ENCODE measurements around the gene TTN.
"Not testable (repeated sequence)": the region's sequence is repeated elsewhere in the genome, so short reads cannot be mapped to it uniquely, and the experiment has no call there.

TTN gene

DNA sequence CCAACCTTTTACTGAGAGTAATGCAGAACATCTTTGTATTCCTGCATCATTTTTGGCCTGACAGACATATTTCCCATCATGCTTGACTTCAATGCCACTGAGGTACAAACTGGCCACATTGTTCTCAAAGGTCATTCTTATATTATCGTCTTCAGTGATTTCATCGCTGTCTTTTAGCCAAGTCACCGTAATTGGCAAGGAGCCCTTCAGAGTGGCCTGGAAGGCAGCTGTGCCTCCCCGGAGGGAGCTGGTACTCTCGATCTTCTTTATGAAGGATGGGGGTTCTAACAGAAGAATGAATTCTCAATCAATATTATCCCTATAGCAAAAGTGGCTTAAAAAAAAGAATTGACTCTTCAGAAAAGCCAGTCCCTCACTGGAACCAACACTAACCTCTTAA, 75.9 kb downstream of the TTN start:
- no peak for DNase-seq

DNA sequence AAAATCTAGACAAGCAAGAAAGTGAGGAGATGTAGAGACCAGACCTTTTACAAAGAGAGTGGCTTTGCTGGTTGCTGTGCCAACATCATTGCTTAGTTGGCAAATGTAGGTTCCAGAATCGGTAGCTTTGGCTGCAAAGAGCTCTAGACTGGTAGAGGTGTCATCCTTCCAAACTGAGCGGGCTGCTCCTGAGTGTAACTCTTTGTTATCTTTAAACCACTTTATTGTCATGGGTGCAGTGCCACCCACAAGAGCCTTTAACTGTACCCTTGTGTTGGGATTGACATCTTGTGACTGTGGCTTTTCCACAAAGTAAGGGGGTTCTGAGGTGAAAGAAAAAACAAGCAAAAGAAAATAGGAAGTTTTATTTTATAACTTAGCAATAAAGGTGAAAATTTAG, 77.2 kb downstream of the TTN start:
- no peak for DNase-seq

DNA sequence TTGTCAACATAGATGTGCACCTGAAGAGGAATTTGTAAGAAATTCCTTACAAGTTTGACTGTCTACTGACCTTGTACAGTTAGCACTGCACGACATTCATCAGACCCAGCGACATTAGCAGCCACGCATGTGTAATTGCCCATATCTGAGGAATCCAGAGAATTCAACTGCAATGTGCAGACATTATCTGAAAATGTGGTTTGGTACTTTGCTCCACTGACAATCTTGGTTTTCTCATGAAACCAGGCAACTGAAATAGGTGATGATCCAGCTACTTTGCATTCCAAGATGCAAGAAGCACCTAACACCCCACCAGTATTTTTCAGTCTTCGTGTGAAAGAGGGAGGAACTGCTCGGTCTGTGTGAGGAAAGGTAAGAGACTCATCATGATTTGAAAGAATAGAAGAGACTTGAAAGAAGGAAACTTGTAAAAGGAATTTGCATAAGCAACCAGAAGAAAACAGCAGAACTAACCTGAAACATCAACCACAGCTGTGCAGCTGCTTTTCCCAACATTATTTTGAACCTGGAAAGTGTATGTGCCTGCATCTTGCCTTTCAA, 83.4 kb downstream of the TTN start:
- DNase-seq, result no peak

DNA sequence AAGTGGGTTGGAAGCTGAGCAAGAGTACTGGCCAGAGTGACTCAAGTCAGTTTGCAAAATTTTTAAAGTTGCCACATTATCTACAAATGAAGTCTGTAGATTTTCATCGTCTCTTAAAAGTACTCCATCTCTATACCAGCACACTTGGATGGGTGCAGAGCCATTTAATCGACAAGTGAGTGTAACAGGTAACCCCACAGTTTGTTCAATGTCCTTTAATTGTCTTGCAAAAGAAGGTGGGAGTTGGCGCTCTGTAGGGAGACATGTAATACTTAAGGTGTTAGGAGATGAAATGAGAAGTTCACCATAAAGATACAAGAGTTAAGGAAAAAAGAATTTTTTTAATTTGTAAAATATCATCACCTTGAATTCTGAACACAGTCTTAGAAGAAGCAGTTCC, 84.9 kb downstream of the TTN start:
- DNase-seq, result no peak

DNA sequence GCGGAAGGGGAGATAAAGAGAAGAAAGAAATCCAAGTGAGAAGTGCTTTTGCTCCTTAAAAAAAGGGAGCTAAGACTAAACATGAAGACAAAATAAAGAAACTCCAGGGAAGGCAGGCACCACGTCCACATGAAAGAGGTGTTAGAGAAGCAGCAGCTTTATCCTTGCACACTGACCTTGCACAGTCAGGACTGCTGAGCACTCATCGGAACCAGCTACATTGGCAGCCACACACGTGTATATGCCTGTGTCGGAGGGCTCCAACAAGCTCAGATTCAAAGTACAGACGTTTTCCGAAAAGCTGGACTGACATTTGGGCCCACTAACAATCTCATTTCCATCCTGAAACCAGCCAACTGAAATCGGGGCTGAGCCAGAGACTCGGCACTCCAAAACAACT, 88.2 kb downstream of the TTN start:
- no peak for DNase-seq

DNA sequence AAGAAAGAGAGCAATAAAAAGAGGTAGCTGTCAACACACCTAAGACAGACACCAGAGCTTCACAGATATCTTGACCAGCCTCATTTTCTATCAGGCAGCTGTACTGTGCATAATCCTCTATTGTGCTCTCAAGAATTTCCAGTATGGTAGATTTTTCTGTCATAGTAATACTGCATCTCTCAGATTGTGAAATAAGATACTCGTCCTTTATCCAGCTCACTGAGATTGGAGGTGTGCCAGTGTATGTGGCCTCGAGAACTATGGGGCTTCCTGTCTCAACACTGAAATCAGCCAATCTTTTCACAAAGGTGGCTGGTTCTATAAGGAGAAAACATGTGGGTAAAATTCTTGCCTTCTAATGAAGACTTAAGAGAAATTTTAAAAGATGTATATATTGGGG, 88.9 kb downstream of the TTN start:
- DNase-seq, result peak; percentile 41

DNA sequence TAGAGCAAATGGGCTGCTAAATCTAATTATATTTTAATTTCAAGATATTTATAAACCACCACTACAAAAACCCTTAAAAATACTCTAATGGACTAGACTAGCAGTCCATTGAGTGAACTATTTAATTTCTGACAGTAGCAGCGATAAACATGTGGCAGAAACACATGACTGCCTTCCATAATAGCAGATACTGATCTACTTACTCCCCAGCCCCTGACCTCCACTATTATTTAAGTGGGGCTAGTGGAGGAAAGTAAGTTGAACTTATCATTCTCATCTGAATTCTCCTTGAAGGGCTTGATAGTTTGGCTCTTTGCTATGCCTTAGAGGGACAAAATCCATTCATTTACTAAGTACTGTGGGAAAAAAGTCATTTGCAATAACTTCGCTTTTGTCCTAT, 90.8 kb downstream of the TTN start:
- no peak for DNase-seq

DNA sequence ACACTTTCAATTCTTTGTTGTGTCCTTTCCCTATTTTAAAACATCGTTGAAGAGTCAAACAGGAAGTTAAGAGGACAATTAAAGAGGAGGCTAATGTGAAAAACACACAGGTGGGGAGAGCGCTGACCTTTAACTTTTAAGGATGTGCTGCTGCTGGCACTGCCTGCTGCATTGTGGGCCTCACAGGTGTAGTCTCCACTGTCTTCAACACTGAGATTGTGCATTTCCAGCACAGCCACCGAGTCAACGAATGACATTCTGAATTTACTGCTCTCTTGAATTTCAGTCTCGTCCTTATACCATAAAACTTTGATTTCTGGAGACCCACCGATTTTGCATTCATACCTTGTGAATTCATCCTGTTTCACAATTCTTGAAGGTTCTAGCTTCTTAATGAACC, 91.9 kb downstream of the TTN start:
- no peak for DNase-seq

DNA sequence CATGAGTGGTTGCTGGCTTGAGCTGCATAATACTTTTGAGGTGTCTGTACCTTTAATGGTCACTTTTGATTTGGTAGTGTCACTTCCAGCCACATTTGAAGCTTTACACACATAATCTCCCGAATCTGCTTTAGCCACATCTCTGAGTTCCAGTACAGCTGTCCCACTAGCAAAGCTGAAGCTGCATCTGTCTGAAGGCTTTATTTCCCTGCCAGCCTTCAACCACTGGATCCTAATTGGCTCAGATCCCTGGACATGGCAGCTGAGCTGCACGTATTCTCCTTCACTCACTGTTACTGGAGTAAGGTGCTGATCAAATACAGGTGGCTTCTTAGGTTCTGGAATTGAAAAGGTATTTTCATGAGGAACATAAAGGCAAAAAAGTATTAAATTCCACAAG, 99.7 kb downstream of the TTN start:
- DNase-seq, result no peak

DNA sequence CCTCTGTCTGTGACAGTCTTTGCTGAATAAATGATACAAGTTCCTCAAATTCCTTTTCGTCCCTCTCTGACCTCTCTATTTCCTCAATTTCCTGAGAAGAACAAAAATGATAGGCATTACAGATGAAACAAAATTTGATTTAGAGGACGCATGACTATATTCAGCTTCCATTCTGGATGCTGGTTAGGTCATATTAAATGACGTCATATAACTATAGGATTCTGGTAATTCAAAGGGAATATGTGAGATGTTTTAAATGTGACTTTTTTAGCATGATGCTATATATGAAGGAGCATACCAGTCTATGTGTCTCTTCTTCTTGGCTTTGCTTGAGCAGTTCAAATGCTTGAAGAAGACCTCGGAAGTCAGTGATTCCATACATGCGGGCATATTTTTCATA, 102.3 kb downstream of the TTN start:
- DNase-seq, result no peak

DNA sequence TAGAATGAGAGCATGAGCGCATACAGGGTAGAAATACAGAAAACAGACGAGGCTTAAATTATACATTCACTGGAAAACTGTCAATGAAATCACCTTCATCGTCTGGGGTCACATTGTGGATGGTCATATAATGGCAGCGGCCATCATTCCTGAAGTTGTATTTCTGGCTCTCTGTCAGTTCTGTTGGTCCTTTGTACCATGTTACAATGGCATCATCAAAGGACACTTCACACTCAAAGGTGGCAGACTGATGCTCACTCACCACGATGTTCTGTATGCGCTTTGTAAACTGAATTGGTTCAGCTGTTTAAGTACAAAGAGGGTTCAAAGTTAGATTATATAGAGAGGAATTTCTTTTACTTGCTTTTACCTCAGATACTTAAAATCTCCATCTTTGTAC, 104.9 kb downstream of the TTN start:
- DNase-seq, result no peak

DNA sequence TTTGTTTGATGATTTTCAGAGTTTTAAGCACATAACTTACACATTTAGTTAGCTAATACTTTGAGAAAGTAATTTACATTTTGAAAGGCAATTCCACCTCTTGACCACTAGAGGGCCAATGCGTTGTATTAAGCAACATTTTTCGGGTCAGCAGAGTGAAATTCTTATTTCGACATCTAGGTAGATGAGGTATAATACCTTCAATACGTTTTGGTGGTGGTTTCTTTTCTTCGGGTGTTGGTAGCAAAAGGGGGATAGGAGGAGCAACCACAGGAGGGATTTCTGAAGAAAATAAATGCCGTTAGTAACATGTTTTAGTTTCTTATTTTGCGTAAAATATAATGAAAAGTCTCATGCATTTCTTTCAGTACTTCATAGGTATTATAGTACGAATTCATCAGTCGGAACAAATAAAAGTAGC, 106.3 kb downstream of the TTN start:
- DNase-seq, result peak; percentile 36

DNA sequence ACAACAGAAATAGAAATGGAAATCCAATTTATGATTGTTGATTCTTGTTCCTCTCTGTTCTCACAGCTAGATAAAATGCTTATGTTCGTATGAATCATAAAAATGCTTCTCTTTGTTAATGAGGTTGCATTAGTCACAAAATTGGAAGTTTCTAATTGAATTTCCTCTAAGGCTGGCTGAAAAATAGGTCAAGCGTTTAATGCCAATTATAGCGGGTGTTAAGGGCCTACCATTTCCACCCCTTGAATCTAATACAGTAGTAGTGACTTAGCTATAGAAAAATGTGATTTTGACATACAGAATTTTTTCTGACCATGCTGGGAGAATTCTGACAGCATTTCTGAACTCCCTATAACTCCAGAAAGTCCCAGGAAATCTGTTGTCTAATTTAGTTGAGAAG, 107.1 kb downstream of the TTN start:
- no peak for DNase-seq

DNA sequence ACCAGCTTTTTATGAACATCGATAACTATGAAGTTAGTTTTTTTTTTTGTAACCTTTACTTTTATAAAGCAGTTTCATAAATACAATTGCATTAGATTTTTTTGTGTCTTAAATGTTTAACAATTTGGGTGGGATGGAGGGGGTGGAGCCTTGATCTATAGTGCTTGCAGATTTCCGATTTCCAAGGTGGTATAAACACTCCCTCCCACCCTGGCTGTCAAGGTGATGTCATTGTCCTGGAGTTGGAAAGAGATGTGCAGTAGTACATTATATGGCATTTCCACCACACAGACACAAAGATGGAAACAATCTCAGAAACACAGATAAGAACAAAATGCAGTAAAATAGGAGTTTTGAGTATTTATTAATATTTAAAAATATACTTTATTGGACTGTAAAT, 114.4 kb downstream of the TTN start:
- DNase-seq, result no peak

DNA sequence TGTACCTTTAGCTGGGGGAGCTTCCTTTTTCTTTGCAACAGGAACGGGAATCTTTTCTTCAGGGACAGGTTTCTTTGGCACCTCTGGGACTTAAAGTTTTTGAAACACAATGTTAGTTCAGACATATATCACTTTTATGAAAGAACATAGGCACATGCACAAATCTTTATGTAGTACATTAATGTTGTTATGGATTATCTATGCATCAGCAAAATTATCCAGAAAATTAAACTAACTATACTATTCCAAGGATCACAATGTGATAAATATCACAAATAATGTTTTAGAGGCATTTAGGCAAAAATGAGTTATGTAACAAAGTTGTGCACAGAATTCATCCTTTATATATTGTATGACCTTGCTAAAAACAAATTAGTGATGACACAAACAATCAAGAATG, 117.4 kb downstream of the TTN start:
- no peak for DNase-seq

DNA sequence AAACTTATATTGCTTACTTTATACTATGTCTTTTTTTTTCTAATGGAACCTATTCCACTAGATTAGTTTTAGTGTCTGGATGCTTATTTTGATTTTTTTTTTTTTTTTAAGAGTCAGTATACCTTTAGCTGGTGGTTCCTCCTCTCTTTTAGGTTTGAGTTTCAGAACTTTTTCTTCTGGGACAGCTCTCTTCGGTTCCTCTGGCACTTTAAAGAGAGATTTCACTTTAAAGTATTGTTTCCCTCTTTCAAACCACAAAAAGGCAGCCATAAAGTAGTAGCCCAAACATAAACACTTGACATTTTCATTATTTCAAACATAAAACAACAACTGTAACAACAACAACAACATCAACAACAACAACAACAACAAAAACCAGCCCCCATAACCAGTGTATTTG, 123.3 kb downstream of the TTN start:
- DNase-seq, result no peak

DNA sequence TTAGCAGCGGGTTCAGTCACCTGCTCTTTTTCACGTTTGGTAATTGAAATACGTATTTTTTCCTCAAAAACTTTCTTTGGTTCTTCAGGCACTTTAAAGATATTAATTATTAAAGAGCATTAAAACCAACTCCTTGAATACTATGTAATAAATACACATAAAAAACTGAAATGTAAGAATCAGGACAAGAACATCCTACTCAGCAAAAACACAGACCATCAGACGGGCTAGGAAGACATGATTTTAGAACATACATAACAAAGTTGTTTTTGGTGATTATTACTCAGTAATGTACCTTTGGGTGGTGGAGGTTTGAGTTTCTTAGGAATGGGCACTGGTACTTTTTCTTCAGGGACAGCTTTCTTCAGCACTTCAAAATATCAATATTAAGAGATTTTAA, 126.1 kb downstream of the TTN start:
- DNase-seq, result no peak

DNA sequence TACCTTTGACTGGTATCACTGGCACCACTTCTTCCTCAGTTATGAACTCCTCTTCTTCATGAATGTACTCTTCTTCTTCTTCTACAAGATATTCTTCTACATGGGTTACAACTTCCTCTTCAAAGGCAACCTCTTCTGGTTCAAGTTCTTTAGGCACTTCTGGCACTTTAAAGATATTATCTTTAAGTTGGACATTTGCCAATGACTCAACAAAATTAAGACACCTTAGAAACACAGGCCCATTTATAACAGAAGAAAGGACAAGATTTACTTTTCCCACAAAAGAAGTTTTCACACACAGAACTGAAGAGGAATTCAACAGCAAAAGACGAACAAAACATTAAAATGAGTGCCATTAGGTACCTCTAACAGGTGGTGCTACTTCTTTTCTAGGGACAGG, 127.3 kb downstream of the TTN start:
- no peak for DNase-seq

DNA sequence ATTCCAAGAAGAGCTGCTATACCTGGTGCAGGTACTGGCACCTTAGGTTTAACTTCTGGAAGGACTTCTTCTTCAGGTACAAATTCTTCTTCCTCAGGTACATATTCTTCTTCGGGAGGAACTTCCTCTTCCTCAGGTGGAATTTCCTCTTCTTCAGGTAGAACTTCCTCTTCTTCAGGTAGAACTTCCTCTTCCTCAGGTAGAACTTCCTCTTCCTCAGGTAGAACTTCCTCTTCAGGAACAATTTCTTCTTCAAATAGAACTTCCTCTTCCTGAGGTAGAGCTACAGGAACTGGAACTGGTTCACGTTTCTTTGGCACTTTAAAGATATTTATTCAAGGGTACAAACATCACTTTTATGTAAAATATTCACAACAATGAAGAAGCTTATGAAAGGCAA, 129.6 kb downstream of the TTN start:
- no peak for DNase-seq

DNA sequence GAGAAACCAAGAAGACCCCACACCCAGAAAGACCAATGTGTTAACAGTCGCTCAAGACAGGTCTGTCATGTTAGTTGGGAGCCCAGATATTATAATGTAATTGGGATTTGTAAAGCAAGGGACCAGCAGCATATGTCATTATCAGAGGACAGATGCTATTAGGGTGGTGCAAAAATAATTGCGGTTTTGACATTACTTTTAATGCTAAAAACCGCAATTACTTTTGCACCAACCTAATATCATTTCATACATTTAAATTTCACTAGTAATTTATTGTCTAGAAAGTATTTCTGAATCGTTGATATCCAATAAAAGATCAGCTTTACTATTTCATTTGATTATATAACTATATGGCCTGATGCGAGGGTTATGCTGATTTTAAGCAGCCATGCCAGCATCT, 131.2 kb downstream of the TTN start:
- no peak for DNase-seq

DNA sequence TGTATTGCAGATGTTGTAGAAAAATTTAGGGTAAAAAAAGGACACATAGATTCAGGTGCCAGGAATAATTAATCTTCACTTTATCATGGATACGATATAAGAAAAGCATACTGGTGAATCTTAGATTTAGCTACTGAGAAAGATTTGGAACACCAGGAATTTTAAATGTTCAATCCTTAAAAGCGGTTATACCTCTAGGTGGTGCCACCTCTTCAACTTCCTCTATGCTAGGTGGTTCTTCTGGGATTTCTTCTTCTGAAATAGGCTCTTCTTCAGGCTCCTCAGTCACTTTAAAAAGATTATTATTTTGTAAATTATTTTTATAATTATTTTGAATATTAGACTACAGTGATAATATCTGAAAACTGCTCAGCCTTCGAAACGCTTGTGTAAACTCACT, 133.1 kb downstream of the TTN start:
- no peak for DNase-seq

DNA sequence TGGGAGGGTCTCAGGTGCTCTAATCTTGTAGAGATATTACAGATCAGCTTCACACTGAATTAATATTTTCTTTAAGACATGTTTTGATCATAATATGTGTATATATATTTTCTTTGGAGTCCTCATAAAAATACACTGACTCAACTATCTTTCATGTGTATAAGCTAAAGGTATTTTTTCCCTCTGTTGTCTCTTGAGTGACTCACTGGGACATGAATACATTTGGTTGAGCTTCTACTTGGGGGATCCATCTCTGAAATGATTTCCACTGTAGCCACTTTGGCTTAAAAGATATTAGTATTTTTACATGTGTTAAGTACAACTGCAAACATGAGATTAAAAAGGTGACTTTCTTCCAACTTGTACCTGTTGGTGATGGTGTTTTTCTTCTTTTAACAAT, 140.8 kb downstream of the TTN start:
- DNase-seq, result no peak

DNA sequence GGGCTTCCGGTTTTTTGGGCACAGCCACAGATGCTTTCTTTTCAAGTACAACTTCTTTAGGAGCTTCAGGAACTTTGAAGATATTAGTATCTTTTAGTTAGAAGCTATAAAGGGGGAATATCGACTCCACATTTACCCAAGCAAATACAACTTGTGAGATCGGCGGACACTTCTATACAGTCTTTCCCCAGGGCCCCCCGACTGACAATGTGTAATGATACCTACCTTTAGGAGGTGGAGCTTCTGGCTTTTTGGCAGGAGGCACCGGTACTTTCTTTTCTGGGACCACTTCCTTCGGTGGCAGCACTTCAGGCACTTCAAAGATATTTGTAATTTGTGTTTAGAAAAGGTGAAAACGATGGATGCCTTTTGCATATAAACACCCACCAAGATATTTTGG, 148.7 kb downstream of the TTN start:
- DNase-seq, result not testable (repeated sequence)

DNA sequence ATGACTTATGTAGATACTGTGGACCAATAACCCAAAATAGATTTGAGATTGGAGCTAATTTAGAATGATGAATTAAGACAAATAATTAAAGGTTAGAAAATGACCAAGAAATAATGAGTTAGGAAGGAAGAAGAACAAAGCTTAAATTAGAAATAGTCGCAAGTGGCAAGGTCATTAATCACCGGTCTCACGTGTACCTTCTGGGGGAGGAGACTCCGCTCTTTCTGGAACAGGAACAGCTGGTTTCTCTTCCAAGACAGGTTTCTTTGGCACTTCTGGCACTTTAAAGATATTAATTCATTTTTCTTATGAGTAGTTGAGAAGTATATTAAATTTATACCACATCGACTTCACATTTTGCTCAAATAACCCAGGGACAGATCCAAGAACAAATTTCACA, 156.7 kb downstream of the TTN start:
- no peak for DNase-seq

DNA sequence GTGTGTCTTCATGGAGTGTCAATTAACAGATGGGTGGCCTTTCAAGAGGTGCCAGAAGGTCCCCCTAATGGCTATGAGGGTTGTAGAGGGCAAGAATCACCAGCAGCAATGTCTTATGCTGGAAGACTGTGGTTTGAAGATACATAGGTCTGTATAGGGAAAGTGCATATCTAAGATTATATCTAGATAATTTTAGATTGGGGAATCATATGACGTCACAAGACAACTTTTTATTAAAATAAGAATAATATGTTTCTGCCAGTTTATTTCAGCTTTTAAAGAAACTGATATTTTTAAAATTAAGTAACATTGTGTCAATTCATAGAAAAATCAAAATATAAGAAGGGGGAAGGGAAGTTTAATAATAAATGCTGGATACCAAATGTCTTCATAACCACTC, 162.3 kb downstream of the TTN start:
- DNase-seq, result no peak

DNA sequence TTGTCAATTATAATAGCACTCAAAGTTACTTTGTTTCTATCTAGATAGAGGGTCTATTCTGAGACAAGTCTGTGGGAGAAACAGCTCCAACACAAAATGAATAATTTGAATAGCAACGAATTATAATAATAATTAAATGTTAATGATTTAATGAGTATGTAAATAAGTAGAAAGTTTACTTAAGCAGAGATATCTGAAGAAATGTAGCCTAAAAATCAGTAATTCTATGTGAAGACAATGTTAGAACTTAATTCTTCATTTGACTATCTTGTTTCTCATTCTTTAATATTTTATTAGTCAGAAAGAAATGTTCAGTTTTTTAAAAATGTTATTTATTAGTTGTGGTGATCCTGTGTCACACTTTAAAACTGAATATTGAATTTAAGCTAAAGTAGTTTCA, 165.7 kb downstream of the TTN start:
- DNase-seq, result no peak

Measured in NCI-H1105 treated with DMSO at 0.1 percent for 48 hours (cell line).